Measurements from ENCODE around the gene C16orf87. TPM values are rescaled to one million over a fixed set of nuclear protein-coding genes. Genes with fewer than 3 reads are reported as not detected.

C16orf87 gene
- polyA plus RNA-seq, 1 donor from 2014 or later = 27.5 TPM

DNA sequence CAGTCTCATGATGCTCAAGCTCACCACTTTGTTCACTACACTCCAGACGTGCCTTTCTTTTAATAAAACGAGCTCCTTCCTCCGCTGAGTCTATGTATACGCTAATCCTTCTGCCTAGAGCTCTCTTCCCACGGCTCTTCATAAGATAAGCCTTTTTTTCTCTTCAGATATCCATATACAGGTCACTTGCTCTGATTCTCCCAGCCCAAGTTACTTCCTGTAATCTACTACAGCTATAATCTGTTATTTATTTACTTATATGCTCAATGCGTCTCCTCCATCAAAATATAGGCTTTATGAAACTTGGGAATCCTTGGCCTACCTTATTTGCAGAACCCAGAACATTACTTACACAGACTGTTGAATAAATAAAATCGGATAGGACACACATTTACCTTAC, 17.4 kb downstream of the C16orf87 start:
- no peaks in the 10 kb centered on the region for H3F3A ChIP-seq (ENCODE audit: insufficient read depth, low read length, poor library complexity, severe bottlenecking)
- peaks cover 3% of the 10 kb centered on the region for H3K36me3 ChIP-seq (ENCODE audit: insufficient read depth, low read length)
- H3K27me3 ChIP-seq (ENCODE audit: insufficient read depth, low read depth, low read length) = no peaks in the 10 kb centered on the region
- no peak overlapping the region for H3K4me2 ChIP-seq (ENCODE audit: low read length)
- no peak overlapping the region for H3K9ac ChIP-seq (ENCODE audit: low read length)
- H3K9me2 ChIP-seq (ENCODE audit: insufficient read depth, low read length) = no peaks in the 10 kb centered on the region
- H3K27ac ChIP-seq (ENCODE audit: low read length) = no peak overlapping the region
- H4K20me1 ChIP-seq (ENCODE audit: insufficient read depth) = no peaks in the 10 kb centered on the region
- H3K4me3 ChIP-seq (ENCODE audit: low read length) = no peak overlapping the region
- H3K9me3 ChIP-seq (ENCODE audit: low read length) = no peaks in the 10 kb centered on the region
- H2AFZ ChIP-seq (ENCODE audit: low read depth, low read length) = no peak overlapping the region
- TF ChIP-seq SMC3 (conservative IDR thresholded peaks at IDR 0.05; ENCODE audit: poor library complexity) (no peak), EZH2 (IDR thresholded peaks at IDR 0.05; ENCODE audit: borderline replicate concordance, insufficient read depth, low read length, poor library complexity, severe bottlenecking) (no peak), REST (IDR thresholded peaks at IDR 0.05; ENCODE audit: borderline replicate concordance) (no peak), MXI1 (conservative IDR thresholded peaks at IDR 0.05; ENCODE audit: poor library complexity, severe bottlenecking) (no peak)
- peaks cover 50% of the 10 kb centered on the region for H3K79me2 ChIP-seq (replicated peaks; ENCODE audit: insufficient read depth, low read length)

DNA sequence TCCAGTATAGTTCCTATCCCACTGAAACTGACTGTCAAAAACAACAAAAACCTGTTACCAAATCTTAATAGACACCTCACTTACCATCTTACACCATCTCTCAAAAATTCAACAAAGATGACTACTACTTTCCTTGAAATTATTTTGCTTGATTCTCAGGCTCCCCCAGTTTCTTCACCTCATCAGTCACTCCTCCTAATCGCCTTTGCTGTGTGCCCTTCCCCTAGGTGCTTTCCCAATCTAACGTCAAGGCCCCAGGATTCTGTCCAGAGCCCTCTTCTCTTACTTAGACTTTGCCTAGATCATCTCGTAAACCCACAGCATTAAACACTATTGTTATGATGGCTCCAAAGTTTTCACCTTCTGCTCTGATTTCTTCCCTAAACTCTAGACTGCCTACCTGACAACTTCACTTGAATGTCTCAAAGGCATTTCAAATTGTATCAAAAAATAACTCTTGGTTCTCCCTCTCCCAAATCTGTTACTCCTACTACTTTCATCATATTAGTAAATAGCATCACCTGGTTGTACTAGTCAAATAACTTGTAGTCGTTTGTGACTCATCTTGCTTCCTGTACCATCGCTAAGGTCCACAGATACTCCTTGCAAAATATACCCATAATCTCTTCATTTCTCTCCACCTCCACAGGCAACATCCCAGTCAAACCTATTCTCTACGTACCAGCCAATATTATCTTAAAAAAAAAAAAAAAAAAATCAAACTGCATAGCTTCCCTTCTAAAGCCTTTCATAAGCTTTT, 18.0 kb downstream of the C16orf87 start:
- Histone ChIP-seq H3K4me2 (ENCODE audit: low read length) (no peak overlapping the region), H3K9me3 (ENCODE audit: low read length) (no peaks in the 10 kb centered on the region), H3K27ac (ENCODE audit: low read length) (no peak overlapping the region), H3K27me3 (ENCODE audit: insufficient read depth, low read depth, low read length) (no peaks in the 10 kb centered on the region), H3K36me3 (ENCODE audit: insufficient read depth, low read length) (peaks cover 3% of the 10 kb centered on the region), H3K79me2 (replicated peaks; ENCODE audit: insufficient read depth, low read length) (peaks cover 50% of the 10 kb centered on the region), H3K9ac (ENCODE audit: low read length) (no peak overlapping the region), H3K4me3 (ENCODE audit: low read length) (no peak overlapping the region), H2AFZ (ENCODE audit: low read depth, low read length) (no peak overlapping the region), H4K20me1 (ENCODE audit: insufficient read depth) (no peaks in the 10 kb centered on the region), H3F3A (ENCODE audit: insufficient read depth, low read length, poor library complexity, severe bottlenecking) (no peaks in the 10 kb centered on the region), H3K9me2 (ENCODE audit: insufficient read depth, low read length) (no peaks in the 10 kb centered on the region)
- TF ChIP-seq REST (IDR thresholded peaks at IDR 0.05; ENCODE audit: borderline replicate concordance) (no peak), EZH2 (IDR thresholded peaks at IDR 0.05; ENCODE audit: borderline replicate concordance, insufficient read depth, low read length, poor library complexity, severe bottlenecking) (no peak), POLR2AphosphoS5 (IDR thresholded peaks at IDR 0.05) (no peak), CTCF (IDR thresholded peaks at IDR 0.05; ENCODE audit: poor library complexity, severe bottlenecking) (no peak), EP300 (conservative IDR thresholded peaks at IDR 0.05; ENCODE audit: poor library complexity, severe bottlenecking) (no peak), RAD21 (conservative IDR thresholded peaks at IDR 0.05) (no peak), TAF1 (IDR thresholded peaks at IDR 0.05; ENCODE audit: low read depth) (no peak), SMC3 (conservative IDR thresholded peaks at IDR 0.05; ENCODE audit: poor library complexity) (no peak), MXI1 (conservative IDR thresholded peaks at IDR 0.05; ENCODE audit: poor library complexity, severe bottlenecking) (no peak)

All from neural cell (in vitro differentiated cells).